GM18505 (cell line): ENCODE measurements around the gene SYNE1.

ENCODE experiments used
- ATAC-seq: cut with Tn5 transposase; IDR thresholded peaks from one replicate; pipeline ENCODE4 v1.9.1; 2021; ENCODE audit not compliant: unreplicated experiment
- POLR2A ChIP-seq: IDR thresholded peaks from 4 replicates; pipeline ENCODE4 v1.6.1; 2011; ENCODE audit warnings: borderline replicate concordance; ENCODE audit not compliant: insufficient read depth, insufficient read length; ENCODE audit errors: extremely low read depth

SYNE1 gene

GRCh38 chr6:152209211-152209610 lies 428.0 kb downstream of the SYNE1 start:
- TF ChIP-seq POLR2A = no peak
- ATAC-seq = no peak

DNA sequence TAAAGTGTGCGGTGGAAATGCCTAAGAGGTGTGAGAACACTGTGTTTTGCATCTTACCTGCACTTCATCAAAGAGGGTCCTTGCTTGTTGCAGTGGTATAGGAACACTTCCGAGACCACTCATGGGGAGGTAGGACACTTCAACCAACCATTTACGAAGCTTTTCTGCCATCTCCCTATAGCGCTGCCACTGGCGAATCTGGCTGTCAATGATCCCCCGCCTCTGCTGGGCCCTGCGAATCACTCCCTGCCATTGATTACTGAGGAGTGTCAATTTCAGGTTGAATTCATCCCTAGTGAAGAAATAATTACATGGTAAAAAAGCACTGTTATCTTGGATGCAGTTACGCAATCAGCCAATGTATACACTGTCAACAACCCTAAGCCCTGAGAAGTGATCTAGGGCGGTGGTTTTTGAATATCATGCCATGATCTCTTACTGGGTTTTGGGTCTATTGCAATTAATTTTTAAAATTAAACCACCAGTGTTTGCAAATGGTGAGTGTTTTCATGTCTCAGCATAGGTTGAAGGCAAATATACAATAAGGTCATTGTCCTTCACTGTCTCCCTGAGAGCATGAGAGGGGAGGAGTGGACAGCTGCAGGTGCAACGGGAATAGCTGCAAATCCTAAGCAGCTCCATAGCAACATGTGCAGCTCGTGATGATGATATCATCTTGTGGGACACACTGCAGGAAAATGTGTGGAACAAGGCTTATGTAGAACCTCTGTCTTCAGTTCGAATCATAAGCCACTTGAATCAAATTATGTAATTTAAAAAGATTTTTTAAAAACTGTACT lies 429.0 kb downstream of the SYNE1 start:
- TF ChIP-seq POLR2A = no peak
- ATAC-seq = no peak

DNA sequence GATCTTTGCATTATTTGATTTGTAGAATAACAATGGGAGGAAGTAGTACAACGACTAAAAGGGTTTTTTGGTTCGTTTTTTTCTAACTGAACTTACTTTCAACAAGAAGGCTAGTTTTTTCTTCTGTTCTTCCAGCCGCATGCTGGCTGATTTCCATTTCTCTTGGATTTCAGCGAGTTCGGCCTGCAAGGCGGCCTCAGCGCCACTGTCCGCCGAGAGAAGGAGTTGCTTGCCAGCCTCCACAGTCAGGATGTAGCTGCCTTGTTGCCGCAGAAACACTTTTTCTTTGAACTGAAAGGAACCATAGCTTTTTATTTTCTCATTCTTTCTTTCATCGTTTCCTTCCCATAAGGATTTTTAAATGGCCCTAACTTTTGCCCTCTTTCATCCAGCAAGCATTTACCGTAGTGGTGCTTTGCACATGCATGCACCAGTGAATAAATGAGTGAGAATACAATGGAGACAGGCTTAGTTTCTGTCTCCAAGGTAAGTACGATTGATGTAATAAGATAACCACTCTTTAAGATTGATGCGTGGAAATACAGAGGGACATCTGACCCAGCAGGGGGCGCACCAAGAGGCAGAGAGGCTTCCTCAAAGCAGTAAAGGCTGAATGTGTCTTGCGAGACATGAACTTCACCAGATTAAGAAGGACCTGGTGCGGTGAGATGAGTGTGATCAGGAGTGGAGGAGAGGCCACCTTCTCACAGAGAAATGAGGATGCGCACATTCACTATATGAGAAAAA lies 430.9 kb downstream of the SYNE1 start:
- no peak for ATAC-seq
- TF ChIP-seq POLR2A = no peak

- TF ChIP-seq POLR2A = no peak
These were observed 432.6 kb downstream of the SYNE1 start for GRCh38 chr6:152204591-152204990.

GRCh38 chr6:152201120-152201519 lies 436.0 kb downstream of the SYNE1 start:
- no peak for ATAC-seq
- TF ChIP-seq POLR2A = no peak

More at GRCh38 chr6:152204591-152204990, 432.6 kb downstream of the SYNE1 start:
- ATAC-seq = no peak

DNA sequence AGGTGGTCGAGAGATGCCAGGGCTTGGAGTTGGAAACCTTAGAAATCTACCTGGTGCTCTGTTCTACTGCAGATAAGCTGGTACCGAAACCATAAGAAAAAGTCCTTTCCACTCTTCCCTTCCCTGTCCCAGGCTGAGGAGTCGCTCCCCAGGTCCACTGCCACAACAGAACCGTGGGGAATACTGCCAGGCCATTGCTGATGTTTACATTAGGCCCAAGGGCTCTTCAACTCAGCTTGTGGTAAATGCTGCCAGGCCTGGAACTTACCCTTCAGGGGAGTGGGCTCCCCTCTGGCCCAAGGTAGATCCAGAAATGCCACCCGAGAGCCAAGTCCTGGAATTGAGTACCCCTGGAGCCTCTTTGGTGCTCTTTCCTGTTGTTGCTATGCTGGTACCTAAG lies 441.3 kb downstream of the SYNE1 start:
- no peak for ATAC-seq
- TF ChIP-seq POLR2A = no peak

GRCh38 chr6:152189736-152190135 lies 447.4 kb downstream of the SYNE1 start:
- no peak for TF ChIP-seq POLR2A
- no peak for ATAC-seq

DNA sequence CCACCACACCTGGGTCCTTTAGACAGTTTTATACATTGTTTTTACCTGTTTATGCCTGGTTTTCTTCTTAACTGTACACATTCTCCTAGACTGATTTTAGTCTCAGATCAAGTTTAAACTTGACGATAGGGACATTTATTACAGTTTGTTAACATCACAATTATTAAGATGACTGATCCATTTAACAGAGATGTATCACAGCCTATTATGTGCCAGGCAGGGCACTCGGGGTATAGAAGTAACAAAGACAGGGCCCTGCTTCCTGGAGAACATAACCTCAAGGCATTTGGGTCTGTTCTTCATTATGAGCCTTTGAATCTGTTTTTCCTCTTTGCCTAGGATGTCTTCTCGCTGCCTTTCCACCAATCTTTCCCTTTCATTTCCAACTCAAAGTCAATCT lies 449.2 kb downstream of the SYNE1 start:
- no peak for ATAC-seq
- TF ChIP-seq POLR2A = no peak

DNA sequence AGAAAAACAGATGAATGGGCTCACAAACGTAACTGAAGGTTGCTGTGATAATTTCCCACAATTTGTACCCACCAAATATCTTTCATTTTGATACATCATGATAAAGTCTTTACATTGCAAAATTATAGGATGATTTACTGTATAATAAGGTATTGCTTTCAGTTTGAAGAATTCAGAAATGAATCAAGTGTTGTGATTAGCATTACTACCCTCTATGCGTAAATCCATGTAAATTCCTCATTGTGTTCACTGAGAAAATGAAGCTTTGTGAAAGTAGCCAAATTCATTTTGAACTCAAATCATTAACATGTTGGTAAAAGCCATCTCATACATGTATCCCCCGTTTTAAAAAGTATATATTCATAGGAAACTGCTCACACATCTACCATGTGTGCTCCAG lies 450.3 kb downstream of the SYNE1 start:
- ATAC-seq = no peak
- no peak for TF ChIP-seq POLR2A

DNA sequence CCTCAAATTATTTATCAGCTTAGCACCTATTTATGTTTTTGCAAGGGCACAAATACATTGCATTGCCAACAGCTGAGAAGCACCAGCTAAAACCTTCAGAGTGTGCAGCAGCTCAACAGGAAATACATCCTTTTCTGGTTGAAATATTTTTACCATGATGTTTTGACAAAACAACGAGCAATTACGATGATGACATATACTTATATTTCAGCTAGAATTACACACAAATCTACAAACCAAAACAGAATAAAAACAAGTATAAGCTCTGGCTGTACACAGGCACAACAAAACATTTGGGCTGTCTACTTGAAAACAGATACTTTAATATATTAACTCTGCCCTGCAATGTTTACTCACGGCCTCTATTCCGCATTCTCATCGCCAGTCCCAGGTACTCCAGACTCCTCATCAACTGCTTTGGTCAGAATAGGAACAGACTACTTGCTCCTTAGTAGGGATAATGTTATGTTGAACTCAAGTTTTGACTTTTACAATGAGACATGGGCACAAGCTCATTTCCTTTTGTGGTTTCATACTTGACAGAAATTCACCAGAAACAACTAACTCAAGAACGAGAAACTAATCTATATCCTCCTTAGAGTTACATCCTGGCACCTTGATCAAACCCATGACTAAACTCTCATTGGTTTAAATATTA lies 452.1 kb downstream of the SYNE1 start:
- TF ChIP-seq POLR2A = no peak
- ATAC-seq = peak; percentile 63

DNA sequence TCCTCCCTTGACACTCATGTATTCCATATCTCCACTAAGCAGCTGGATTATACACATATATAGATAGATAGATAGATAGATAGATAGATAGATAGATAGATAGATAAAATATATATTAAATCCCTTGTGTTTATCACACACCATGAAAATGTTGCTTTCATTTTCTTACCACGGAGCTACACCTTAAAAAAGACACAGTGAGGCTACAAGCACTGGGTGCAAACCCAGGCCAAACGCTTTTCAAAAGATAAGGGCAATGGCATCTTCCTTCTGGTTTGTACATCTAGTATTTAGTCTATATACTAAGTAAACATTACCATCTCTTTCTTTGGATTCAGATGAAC lies 452.6 kb downstream of the SYNE1 start:
- ATAC-seq = peak; percentile 36
- TF ChIP-seq POLR2A = no peak

- ATAC-seq = no peak
- TF ChIP-seq POLR2A = no peak
These were observed 456.6 kb downstream of the SYNE1 start for GRCh38 chr6:152180601-152181000.

DNA sequence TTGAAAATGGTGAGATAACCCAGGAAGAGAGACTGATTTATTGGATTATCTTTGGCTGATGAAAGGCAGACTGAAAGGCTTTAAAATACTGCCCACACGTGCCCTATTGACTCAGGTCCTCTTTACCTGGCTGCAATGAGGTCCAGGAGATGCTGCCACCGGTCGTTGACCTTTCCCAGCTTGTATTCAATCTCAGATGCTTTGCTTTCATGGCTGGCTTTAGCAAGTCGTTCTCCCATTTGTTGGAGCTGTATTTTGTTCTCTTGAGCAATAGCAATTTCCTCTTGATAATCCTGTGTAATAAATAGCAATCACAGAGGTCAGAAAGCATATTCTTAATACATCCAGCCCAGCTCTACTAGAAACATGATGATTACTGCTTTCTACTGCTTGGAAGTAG lies 460.9 kb downstream of the SYNE1 start:
- no peak for TF ChIP-seq POLR2A
- ATAC-seq = no peak

GRCh38 chr6:152173957-152174356 lies 463.2 kb downstream of the SYNE1 start:
- ATAC-seq = no peak
- TF ChIP-seq POLR2A = no peak
